RCC 7860 (cell line): ENCODE data around the gene CADPS2.

Experiments used
- DNase-seq: peaks from one replicate; pipeline ENCODE4 v3.0.0-alpha.2; 2015; ENCODE audit warnings: low spot score
- FAIRE-seq: peaks from 2 replicates; lab custom pipeline; 2012; peaks lifted over from hg19 to GRCh38; lab: Jason Lieb, UNC

The CADPS2 gene

GRCh38 chr7:122468945-122469344 lies 417.3 kb downstream of the CADPS2 start:
- FAIRE-seq (no peak), DNase-seq (no peak)

- DNase-seq (no peak), FAIRE-seq (no peak)
These were observed 418.4 kb downstream of the CADPS2 start for GRCh38 chr7:122467661-122468449.

GRCh38 chr7:122465296-122465695 lies 421.0 kb downstream of the CADPS2 start:
- DNase-seq (no peak), FAIRE-seq (no peak)

DNA sequence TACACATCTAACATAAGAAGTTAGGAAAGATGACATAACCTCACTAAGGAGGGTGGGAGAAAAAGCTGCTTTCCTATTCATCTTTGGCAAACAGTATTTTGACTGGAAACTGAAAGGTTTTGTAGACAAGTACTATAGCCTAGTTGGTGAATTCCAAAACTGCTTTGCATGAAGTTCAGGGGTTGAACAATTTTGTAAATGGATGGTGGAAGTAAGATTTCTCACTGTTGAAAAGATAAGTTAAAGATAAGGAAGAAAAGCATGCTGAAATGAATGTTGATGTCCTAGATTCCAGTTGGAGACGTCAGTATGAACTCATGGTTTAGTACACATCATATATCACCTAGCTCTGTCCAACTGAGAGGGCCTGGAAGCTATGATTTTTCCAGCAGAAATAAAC lies 422.6 kb downstream of the CADPS2 start:
- FAIRE-seq = no peak

DNA sequence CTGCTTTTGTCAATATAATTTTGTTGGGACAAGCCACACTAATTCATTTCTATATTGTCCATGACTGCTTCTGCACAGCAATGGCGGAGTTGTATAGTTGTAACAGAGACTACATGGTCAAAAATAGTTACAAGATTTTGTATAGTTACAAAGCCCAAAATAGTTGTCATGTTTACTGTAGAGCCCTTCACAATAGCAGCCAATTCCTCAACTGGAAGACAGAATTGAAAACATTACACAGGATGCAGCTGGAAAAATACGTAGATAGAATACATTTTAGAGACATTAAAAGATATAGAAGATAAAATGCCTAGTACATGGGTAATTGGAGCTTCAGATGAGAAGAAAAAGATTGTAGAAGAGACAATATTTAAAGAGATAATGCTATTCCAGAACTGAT lies 425.3 kb downstream of the CADPS2 start:
- DNase-seq (no peak), FAIRE-seq (no peak)

More for the DNA sequence above, 422.6 kb downstream of the CADPS2 start:
- no peak for DNase-seq

GRCh38 chr7:122457969-122458368 lies 428.3 kb downstream of the CADPS2 start:
- FAIRE-seq (no peak), DNase-seq (no peak)

- no peak for FAIRE-seq
- DNase-seq = no peak
These were observed 428.9 kb downstream of the CADPS2 start for GRCh38 chr7:122457325-122457724.

GRCh38 chr7:122454776-122455507 lies 431.3 kb downstream of the CADPS2 start:
- DNase-seq = no peak
- no peak for FAIRE-seq

GRCh38 chr7:122453432-122453831 lies 432.8 kb downstream of the CADPS2 start:
- DNase-seq = no peak
- FAIRE-seq = no peak

DNA sequence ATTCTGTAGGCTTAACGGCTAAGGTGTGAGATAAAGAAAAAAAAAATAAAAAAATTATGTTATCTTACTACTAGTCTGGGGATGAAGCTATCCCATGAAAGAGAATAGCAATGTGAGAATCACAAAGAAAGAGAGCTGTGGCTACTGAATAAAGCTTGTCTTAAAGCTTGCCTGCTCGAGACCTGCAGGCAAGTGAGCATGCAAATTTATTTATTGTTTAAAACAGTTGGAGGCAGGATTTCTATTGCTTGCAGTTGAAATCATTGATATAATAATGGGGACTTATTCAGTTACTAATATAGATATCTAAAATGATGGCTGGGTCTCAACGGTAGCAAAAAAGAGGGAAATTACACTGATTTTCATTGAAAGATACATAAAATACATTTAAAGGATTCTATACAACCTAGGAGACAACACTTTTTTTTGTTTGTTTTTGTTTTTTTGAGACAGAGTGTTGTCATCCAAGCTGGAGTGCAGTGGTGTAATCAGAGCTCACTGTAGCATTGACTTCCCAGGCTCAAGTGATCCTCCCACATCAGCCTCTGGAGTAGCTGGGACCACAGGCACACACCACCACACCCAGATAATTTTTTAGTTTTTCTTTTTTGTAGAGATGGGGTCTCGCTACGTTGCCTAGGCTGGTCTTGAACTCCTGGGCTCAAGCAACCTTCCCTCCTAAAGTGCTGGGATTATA lies 437.2 kb downstream of the CADPS2 start:
- no peak for FAIRE-seq
- DNase-seq = no peak

DNA sequence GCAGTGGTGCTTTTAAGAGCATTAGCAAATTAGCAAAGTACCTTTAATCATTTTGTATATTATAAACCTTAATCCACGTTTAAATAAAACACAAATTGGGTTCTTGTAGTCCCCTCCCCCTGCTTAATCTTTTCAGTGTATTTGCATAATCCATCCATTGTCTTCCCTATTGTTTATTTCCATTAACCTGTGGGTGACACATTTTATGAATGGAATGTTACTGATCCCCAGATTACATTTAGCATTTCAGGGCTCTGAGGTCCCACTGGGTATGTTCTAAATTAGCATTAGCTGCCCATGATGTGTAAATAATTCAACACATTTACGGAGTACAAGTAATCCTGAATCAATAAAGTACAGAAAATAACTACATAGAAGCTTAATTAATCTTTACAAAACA lies 443.3 kb downstream of the CADPS2 start:
- no peak for DNase-seq
- no peak for FAIRE-seq

- FAIRE-seq (no peak), DNase-seq (no peak)
These were observed 447.8 kb downstream of the CADPS2 start for GRCh38 chr7:122438492-122438891.

DNA sequence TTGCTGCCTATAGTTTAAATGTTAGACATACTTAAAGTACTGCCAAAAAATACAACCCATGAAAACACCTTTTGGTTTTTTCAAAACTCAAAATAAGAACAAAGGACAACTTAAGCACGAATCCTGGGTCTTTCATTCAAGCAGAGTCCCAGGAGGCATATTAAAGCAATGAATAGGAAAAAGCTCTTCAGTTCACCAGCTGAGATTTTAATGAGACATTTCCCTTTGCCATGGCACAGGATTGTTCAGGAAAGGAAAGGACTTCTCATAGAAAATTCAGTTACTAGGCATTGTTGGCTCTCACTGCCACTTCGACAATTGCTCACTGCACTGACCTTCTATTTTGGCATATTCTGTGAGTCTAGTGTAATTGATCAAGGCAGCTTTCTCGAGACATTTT lies 448.3 kb downstream of the CADPS2 start:
- no peak for FAIRE-seq
- no peak for DNase-seq

GRCh38 chr7:122433765-122434164 lies 452.5 kb downstream of the CADPS2 start:
- DNase-seq (no peak), FAIRE-seq (no peak)

GRCh38 chr7:122430710-122431109 lies 455.6 kb downstream of the CADPS2 start:
- DNase-seq (no peak), FAIRE-seq (no peak)

DNA sequence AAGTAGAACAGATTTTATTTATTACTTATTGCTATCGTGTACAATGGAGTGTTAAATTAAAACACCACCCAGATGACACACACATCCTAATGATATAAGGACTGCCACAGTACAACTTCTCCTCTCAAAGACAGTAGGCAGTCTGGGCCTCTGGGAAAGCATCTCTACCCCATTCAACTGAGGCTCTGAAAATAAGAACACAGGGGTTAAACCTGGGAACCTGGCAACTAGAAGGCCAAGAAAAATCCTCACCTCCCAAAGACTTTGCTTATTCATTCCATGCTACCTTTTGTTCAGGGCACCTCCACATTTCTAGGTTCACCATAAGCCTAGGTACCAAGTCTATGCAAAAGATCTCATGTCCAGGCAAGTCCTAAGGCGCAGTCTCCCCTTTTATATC lies 456.3 kb downstream of the CADPS2 start:
- DNase-seq (no peak), FAIRE-seq (no peak)

- FAIRE-seq (no peak), DNase-seq (no peak)
These were observed 460.5 kb downstream of the CADPS2 start for GRCh38 chr7:122425731-122426130.

- no peak for FAIRE-seq
These were observed 462.7 kb downstream of the CADPS2 start for GRCh38 chr7:122423591-122423990.

DNA sequence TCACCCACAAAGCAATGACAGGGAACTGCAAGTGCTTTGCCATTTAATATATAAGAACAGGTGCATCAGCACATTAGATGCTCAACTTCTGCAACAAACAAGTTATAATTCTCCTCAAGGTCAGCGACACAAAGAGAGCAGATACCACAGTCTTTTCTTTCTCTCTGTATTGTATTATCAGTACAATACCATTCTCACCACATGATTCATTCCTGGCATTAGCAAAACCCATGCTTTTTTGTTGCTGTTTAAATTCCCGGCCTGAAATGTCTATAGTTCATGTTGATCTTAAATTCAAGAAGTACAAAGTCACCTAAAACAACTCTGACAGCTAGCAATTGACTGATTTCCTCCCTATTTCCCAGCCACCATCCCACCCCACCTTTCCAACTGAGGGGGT lies 469.9 kb downstream of the CADPS2 start:
- DNase-seq (no peak), FAIRE-seq (no peak)

More at GRCh38 chr7:122423591-122423990, 462.7 kb downstream of the CADPS2 start:
- no peak for DNase-seq

GRCh38 chr7:122415510-122415909 lies 470.8 kb downstream of the CADPS2 start:
- no peak for DNase-seq
- no peak for FAIRE-seq

DNA sequence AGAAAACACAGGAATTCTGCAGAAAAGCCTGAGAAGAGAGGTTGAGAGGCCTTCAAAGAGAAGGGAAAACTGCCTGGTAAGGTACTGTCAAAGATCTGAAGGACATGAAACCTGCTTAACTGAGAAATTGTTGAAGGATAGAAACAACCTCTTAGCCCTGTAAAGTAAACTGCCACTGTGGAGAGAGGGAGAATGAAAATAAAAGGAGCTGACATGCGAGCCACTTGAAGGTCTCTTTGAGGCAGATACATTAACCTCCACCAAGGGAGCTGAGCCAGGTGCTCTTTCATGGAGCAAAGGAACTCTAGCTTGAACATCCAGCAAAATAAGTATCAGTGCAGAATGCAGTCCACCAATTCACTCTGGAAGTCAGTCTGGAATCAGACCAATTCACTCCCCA lies 472.9 kb downstream of the CADPS2 start:
- FAIRE-seq (no peak), DNase-seq (no peak)

GRCh38 chr7:122412883-122413282 lies 473.4 kb downstream of the CADPS2 start:
- DNase-seq = no peak
- FAIRE-seq = no peak
